Measurements from ENCODE around the gene PAMR1. TPM values are rescaled to one million over a fixed set of nuclear protein-coding genes. Genes with fewer than 3 reads are reported as not detected.

Gene PAMR1
- total and polyA plus RNA-seq, 10 of the 15 experiments (the other 5 are each of a cell fraction or from before 2014, with no cell fraction given) = 0.04 TPM; not detected in 9

- H3K4me1 ChIP-seq (ENCODE audit: control insufficient read depth, insufficient read depth, low read length) = no peaks in the 10 kb centered on the region
- no peak for FAIRE-seq
- no peak overlapping the region for H3K27ac ChIP-seq (ENCODE audit: control insufficient read depth, insufficient read depth)
- ChIA-PET RAD21 (ENCODE audit: unreplicated experiment) (no interaction called here), POLR2A (no interaction called here), CTCF (interaction anchor here (1.0 kb wide), 1 partner anchor 12 kb away, joined by 3 read pairs; no protein-coding TSS in a partner anchor), SMC1A (ENCODE audit: uncharacterized antibody, unreplicated experiment) (no interaction called here)
- no peaks in the 10 kb centered on the region for H4K20me1 ChIP-seq (ENCODE audit: control insufficient read depth, insufficient read depth)
- no peak for DNase-seq (ENCODE audit: low read depth, low spot score)
- 24% methylated on average over 7 of the region's 7 CpGs for WGBS (ENCODE audit: insufficient coverage, insufficient replicate concordance, low lambda C conversion rate, missing lambda C conversion rate)
- H3K4me3 ChIP-seq = no peak overlapping the region
- no peak overlapping the region for H2AFZ ChIP-seq (ENCODE audit: control insufficient read depth, low read depth, low read length)
- H3K9ac ChIP-seq (ENCODE audit: control insufficient read depth, insufficient read depth, low read length) = no peak overlapping the region
- H3K79me2 ChIP-seq (ENCODE audit: control insufficient read depth, insufficient read depth, low read length) = no peaks in the 10 kb centered on the region
- no peaks in the 10 kb centered on the region for H3K36me3 ChIP-seq (ENCODE audit: control insufficient read depth in 2 of 2, insufficient read depth in 2 of 2, low read length in 1 of 2)
- ATAC-seq = no peak
- intact Hi-C loops (cut with micrococcal nuclease; ENCODE audit: unreplicated experiment) = no loop called here
- no TSS peak for BruUV-seq (replicated peaks)
- H3K27me3 ChIP-seq (replicated peaks in 1 of 2; ENCODE audit: control insufficient read depth in 2 of 2, insufficient read depth in 2 of 2, low read length in 1 of 2) = no peaks in the 10 kb centered on the region; a peak in 1 of 4 replicates
- no peak overlapping the region for H3K4me2 ChIP-seq (ENCODE audit: control insufficient read depth, insufficient read depth)
- no peaks in the 10 kb centered on the region; the same call in 1 of the 3 replicates for H3K9me3 ChIP-seq (replicated peaks; ENCODE audit: control insufficient read depth, insufficient read depth, low read length)
- in situ Hi-C loops (cut with MboI) = no loop called here
- TF ChIP-seq EZH2 (IDR thresholded peaks at IDR 0.05; ENCODE audit: borderline replicate concordance, control insufficient read depth, low read depth, low read length) (no peak), ESRRA (IDR thresholded peaks at IDR 0.05; ENCODE audit: low read length) (no peak), ZSCAN29 (IDR thresholded peaks at IDR 0.05) (no peak), REST (IDR thresholded peaks at IDR 0.05; ENCODE audit: low read depth, low read length) (no peak), NFYB (IDR thresholded peaks at IDR 0.05; ENCODE audit: insufficient read depth, low read depth, low read length) (no peak), E4F1 (IDR thresholded peaks at IDR 0.05; ENCODE audit: borderline replicate concordance, partially characterized antibody) (no peak), USF1 (IDR thresholded peaks at IDR 0.05; ENCODE audit: borderline replicate concordance, extremely low read length, insufficient read depth, low read depth, low read length) (no peak), MEF2A (IDR thresholded peaks at IDR 0.05; ENCODE audit: insufficient read depth, low read depth, low read length) (no peak), NRF1 (conservative IDR thresholded peaks at IDR 0.05; ENCODE audit: low read depth, low read length) (no peak), BRCA1 (IDR thresholded peaks at IDR 0.05; ENCODE audit: low read depth, low read length) (no peak), GABPA (IDR thresholded peaks at IDR 0.05; ENCODE audit: low read depth) (no peak), HSF1 (IDR thresholded peaks at IDR 0.05; ENCODE audit: low read depth, low read length) (no peak), SREBF2 (IDR thresholded peaks at IDR 0.05; ENCODE audit: low read length) (no peak), IKZF2 (IDR thresholded peaks at IDR 0.05) (no peak), MYB (IDR thresholded peaks at IDR 0.05; ENCODE audit: borderline replicate concordance, low read depth, low read length) (no peak), NFYA (IDR thresholded peaks at IDR 0.05; ENCODE audit: borderline replicate concordance, low read depth, low read length) (no peak)
These were observed 46.8 kb downstream of the PAMR1 start for GRCh38 chr11:35478471-35479091.
